Ishikawa (cell line): ENCODE results near the gene AMPH.

ENCODE experiments used
- CEBPB ChIP-seq: IDR thresholded peaks from 2 replicates; pipeline ENCODE4 v1.6.1; 2012
- EP300 ChIP-seq: IDR thresholded peaks from 2 replicates; pipeline ENCODE4 v1.6.1; 2012; ENCODE audit warnings: borderline replicate concordance
- NFIC ChIP-seq: IDR thresholded peaks from 2 replicates; pipeline ENCODE4 v1.6.1; 2012
- RAD21 ChIP-seq: IDR thresholded peaks from 2 replicates; pipeline ENCODE4 v1.6.1; 2012; ENCODE audit warnings: low read depth
- REST ChIP-seq: IDR thresholded peaks from 2 replicates; pipeline ENCODE4 v1.6.1; 2012; ENCODE audit warnings: low read depth, mild to moderate bottlenecking
- TAF1 ChIP-seq: IDR thresholded peaks from 2 replicates; pipeline ENCODE4 v1.6.1; 2012; ENCODE audit warnings: low read depth, mild to moderate bottlenecking
- TEAD4 ChIP-seq: IDR thresholded peaks from 2 replicates; pipeline ENCODE4 v1.6.1; 2012

- TF ChIP-seq TEAD4 (no peak), NFIC (no peak), TAF1 (no peak), REST (no peak), RAD21 (no peak), CEBPB (no peak), EP300 (no peak)
Measured at GRCh38 chr7:38425509-38425908, 205.7 kb downstream of the AMPH start.
